WTC11 (cell line): ENCODE data around the gene COMMD10.

Source experiments
- CTCF ChIP-seq: fragments of 200-600 bp; IDR thresholded peaks from 2 replicates; pipeline ENCODE4 v1.8.0; 2022; ENCODE audit warnings: antibody characterized with exemption
- E2F1 ChIP-seq: sonication (generic); formaldehyde crosslinking; IDR thresholded peaks from 2 replicates; pipeline ENCODE4 v1.8.0; 2022; ENCODE audit warnings: mild to moderate bottlenecking, missing genetic modification reagents
- ELF4 ChIP-seq: sonication (generic); formaldehyde crosslinking; IDR thresholded peaks from 2 replicates; pipeline ENCODE4 v1.8.1; 2022; ENCODE audit warnings: low read depth, mild to moderate bottlenecking, moderate library complexity, missing genetic modification reagents
- EMX1 ChIP-seq: fragments of 250-450 bp; sonication (Bioruptor Pico); IDR thresholded peaks from 2 replicates; pipeline ENCODE4 v1.8.0; 2021; ENCODE audit warnings: mild to moderate bottlenecking
- NFYB ChIP-seq: sonication (generic); formaldehyde crosslinking; conservative IDR thresholded peaks from 2 replicates; pipeline ENCODE4 v1.8.0; 2022; ENCODE audit warnings: low read depth, missing genetic modification reagents
- NR2C2 ChIP-seq: sonication (generic); formaldehyde crosslinking; IDR thresholded peaks from 2 replicates; pipeline ENCODE4 v1.8.0; 2022; ENCODE audit warnings: mild to moderate bottlenecking, missing genetic modification reagents
- SP1 ChIP-seq: sonication (generic); formaldehyde crosslinking; conservative IDR thresholded peaks from 2 replicates; pipeline ENCODE4 v1.8.1; 2022; ENCODE audit warnings: missing genetic modification reagents
- TEAD4 ChIP-seq: sonication (generic); formaldehyde crosslinking; IDR thresholded peaks from 2 replicates; pipeline ENCODE4 v1.8.0; 2022; ENCODE audit warnings: mild to moderate bottlenecking, missing genetic modification reagents
- ZNF138 ChIP-seq: sonication (generic); formaldehyde crosslinking; conservative IDR thresholded peaks from 2 replicates; pipeline ENCODE4 v1.8.1; 2022; ENCODE audit warnings: mild to moderate bottlenecking, moderate library complexity, missing genetic modification reagents
- ZNF263 ChIP-seq: sonication (generic); formaldehyde crosslinking; IDR thresholded peaks from 2 replicates; pipeline ENCODE4 v1.8.1; 2022; ENCODE audit warnings: low read depth, mild to moderate bottlenecking, moderate library complexity, missing genetic modification reagents
- TF ChIP-seq, protein P1 (sequence below): sonication (generic); formaldehyde crosslinking; conservative IDR thresholded peaks from 2 replicates; pipeline ENCODE4 v1.8.1; 2023; ENCODE audit warnings: mild to moderate bottlenecking, low read depth, missing genetic modification reagents, moderate library complexity

DNA sequence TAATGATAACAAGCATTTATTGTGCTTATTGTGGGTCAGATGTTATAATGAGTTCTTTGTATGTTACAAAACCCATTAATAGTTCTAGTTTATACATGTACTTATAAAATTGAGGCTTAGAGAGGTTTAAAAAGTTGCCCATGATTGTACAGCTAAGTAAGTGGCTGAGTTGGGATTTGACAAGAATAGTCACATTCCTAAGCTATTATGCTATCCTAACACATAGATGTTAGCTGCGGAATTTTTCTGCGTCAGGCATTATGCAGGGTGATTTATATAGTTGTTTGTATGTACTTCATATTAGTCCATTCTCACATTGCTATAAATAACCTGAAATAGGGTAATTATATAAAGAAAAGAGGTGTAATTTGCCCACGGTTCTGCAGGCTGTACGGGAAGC lies 12.5 kb downstream of the COMMD10 start:
- no peak for TF ChIP-seq ELF4 (CRISPR knock-in tag)
- no peak for TF ChIP-seq CTCF
- TF ChIP-seq ZNF138 (CRISPR knock-in tag): no peak
- TF ChIP-seq NR2C2 (CRISPR knock-in tag): no peak
- no peak for TF ChIP-seq SP1 (CRISPR knock-in tag)
- no peak for TF ChIP-seq NFYB (CRISPR knock-in tag)
- TF ChIP-seq ZNF263: no peak
- TF ChIP-seq, protein P1, sequence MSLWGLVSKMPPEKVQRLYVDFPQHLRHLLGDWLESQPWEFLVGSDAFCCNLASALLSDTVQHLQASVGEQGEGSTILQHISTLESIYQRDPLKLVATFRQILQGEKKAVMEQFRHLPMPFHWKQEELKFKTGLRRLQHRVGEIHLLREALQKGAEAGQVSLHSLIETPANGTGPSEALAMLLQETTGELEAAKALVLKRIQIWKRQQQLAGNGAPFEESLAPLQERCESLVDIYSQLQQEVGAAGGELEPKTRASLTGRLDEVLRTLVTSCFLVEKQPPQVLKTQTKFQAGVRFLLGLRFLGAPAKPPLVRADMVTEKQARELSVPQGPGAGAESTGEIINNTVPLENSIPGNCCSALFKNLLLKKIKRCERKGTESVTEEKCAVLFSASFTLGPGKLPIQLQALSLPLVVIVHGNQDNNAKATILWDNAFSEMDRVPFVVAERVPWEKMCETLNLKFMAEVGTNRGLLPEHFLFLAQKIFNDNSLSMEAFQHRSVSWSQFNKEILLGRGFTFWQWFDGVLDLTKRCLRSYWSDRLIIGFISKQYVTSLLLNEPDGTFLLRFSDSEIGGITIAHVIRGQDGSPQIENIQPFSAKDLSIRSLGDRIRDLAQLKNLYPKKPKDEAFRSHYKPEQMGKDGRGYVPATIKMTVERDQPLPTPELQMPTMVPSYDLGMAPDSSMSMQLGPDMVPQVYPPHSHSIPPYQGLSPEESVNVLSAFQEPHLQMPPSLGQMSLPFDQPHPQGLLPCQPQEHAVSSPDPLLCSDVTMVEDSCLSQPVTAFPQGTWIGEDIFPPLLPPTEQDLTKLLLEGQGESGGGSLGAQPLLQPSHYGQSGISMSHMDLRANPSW (CRISPR knock-in tag): no peak
- no peak for TF ChIP-seq EMX1 (CRISPR knock-in tag)
- TF ChIP-seq E2F1 (CRISPR knock-in tag): no peak
- no peak for TF ChIP-seq TEAD4 (CRISPR knock-in tag)
